SK-N-SH (cell line): Measurements from ENCODE around the gene DSG4. TPM values are rescaled to one million over a fixed set of nuclear protein-coding genes. Genes with fewer than 3 reads are reported as not detected.

Experiments
- CTCF ChIA-PET: fragments of 300-600, 350-600 bp; formaldehyde crosslinking; extraction: SDS; loops from one replicate; lab custom pipeline; 2021; lab: Yijun Ruan, JAX
- POLR2A ChIA-PET: fragments of 350-600 bp; sonication (Branson Sonifier 250); formaldehyde crosslinking; extraction: SDS; loops from one replicate; lab custom pipeline; 2020; ENCODE audit warnings: antibody characterized with exemption, inconsistent platforms; lab: Yijun Ruan, JAX
- DNase-seq: peaks from one replicate; pipeline ENCODE4 v3.0.0; 2012
- H2AFZ ChIP-seq: fragments of 200-600 bp; sonication (generic); 2 replicates; pipeline ENCODE4 v1.8.1; 2016; ENCODE audit warnings: antibody characterized with exemption, mild to moderate bottlenecking, low read depth
- H3F3A ChIP-seq: fragments of 200-600 bp; sonication (generic); replicated peaks from 2 replicates; pipeline ENCODE3; 2016; ENCODE audit warnings: antibody characterized with exemption, mild to moderate bottlenecking; ENCODE audit not compliant: insufficient read depth
- H3K27ac ChIP-seq, 2 experiments: fragments of 200-500 bp in 1 of 2; fragments of 200-600 bp in 1 of 2; sonication (Bioruptor generic) in 1 of 2; sonication (generic), shearing (Covaris generic) in 1 of 2; 2 replicates each; pipeline versions ENCODE4 v1.5.1 to v1.6.1; 2014 to 2016; ENCODE audit warnings: low read depth in 2 of 2, inconsistent platforms in 1 of 2, low read length in 1 of 2, mild to moderate bottlenecking in 1 of 2, mixed read lengths in 1 of 2
- H3K27me3 ChIP-seq: fragments of 200-600 bp; sonication (generic), shearing (Covaris generic); 2 replicates; pipeline ENCODE4 v1.6.1; 2016; ENCODE audit warnings: mixed run types; ENCODE audit not compliant: insufficient read depth
- H3K36me3 ChIP-seq, 2 experiments: fragments of 200-500 bp in 1 of 2; fragments of 200-600 bp in 1 of 2; sonication (Bioruptor generic) in 1 of 2; sonication (generic) in 1 of 2; replicated peaks in 1 of 2; 2 replicates each; pipeline versions ENCODE3 to v1.5.1; 2014 to 2016; ENCODE audit warnings: low read length in 1 of 2, mild to moderate bottlenecking in 1 of 2; ENCODE audit not compliant: insufficient read depth in 2 of 2, control insufficient read depth in 1 of 2
- H3K4me1 ChIP-seq, 2 experiments: fragments of 200-500 bp in 1 of 2; fragments of 200-600 bp in 1 of 2; sonication (Bioruptor generic) in 1 of 2; sonication (generic), shearing (Covaris generic) in 1 of 2; 2 replicates each; pipeline versions ENCODE4 v1.5.1 to v1.6.1; 2014 to 2016; ENCODE audit warnings: low read depth in 1 of 2, low read length in 1 of 2, mixed run types in 1 of 2; ENCODE audit not compliant: insufficient read depth in 2 of 2, control insufficient read depth in 1 of 2
- H3K4me2 ChIP-seq: fragments of 200-600 bp; sonication (generic), shearing (Covaris generic); 2 replicates; pipeline ENCODE4 v1.6.1; 2017; ENCODE audit warnings: mixed run types
- H3K4me3 ChIP-seq, 2 experiments: fragments of 200-500 bp in 1 of 2; fragments of 200-600 bp in 1 of 2; sonication (Bioruptor generic) in 1 of 2; sonication (generic), shearing (Covaris generic) in 1 of 2; 2 replicates each; pipeline versions ENCODE4 v1.5.1 to v1.8.1; 2014 to 2016; ENCODE audit warnings: low read depth in 2 of 2, inconsistent platforms in 1 of 2, low read length in 1 of 2, mild to moderate bottlenecking in 1 of 2, mixed read lengths in 1 of 2, moderate library complexity in 1 of 2
- H3K79me2 ChIP-seq: fragments of 200-600 bp; sonication (generic); 2 replicates; pipeline ENCODE4 v1.8.1; 2017; ENCODE audit warnings: mild to moderate bottlenecking; ENCODE audit not compliant: insufficient read depth
- H3K9ac ChIP-seq: fragments of 200-600 bp; sonication (generic); 2 replicates; pipeline ENCODE4 v1.6.1; 2017; ENCODE audit warnings: mixed run types
- H3K9me2 ChIP-seq: fragments of 200-600 bp; sonication (generic); 2 replicates; pipeline ENCODE4 v1.6.1; 2017; ENCODE audit warnings: mixed run types
- H3K9me3 ChIP-seq: fragments of 200-600 bp; sonication (generic); 2 replicates; pipeline ENCODE4 v1.6.1; 2017; ENCODE audit warnings: mixed run types, mild to moderate bottlenecking, moderate library complexity
- H4K20me1 ChIP-seq: fragments of 200-600 bp; sonication (generic); 2 replicates; pipeline ENCODE4 v1.6.1; 2017; ENCODE audit warnings: mild to moderate bottlenecking, mixed run types; ENCODE audit not compliant: insufficient read depth
- CHD2 ChIP-seq: fragments of 150-350 bp; IDR thresholded peaks from 2 replicates; pipeline ENCODE4 v1.6.1; 2018; ENCODE audit warnings: low read length; ENCODE audit not compliant: partially characterized antibody
- ELF1 ChIP-seq: IDR thresholded peaks from 2 replicates; pipeline ENCODE4 v1.4.0; 2012
- FOSL2 ChIP-seq: IDR thresholded peaks from 2 replicates; pipeline ENCODE4 v1.4.0; 2012; ENCODE audit warnings: low read depth, mild to moderate bottlenecking, moderate library complexity, borderline replicate concordance
- FOXJ3 ChIP-seq: sonication (generic); formaldehyde crosslinking; IDR thresholded peaks from 2 replicates; pipeline ENCODE4 v1.5.1; 2020; ENCODE audit warnings: mild to moderate bottlenecking, missing genetic modification reagents
- FOXM1 ChIP-seq: IDR thresholded peaks from 2 replicates; pipeline ENCODE4 v1.4.0; 2012; ENCODE audit warnings: low read depth, mild to moderate bottlenecking
- GABPA ChIP-seq: IDR thresholded peaks from 2 replicates; pipeline ENCODE4 v1.4.0; 2012; ENCODE audit warnings: low read depth, mild to moderate bottlenecking
- JUND ChIP-seq: IDR thresholded peaks from 2 replicates; pipeline ENCODE4 v1.4.0; 2012
- MAX ChIP-seq: IDR thresholded peaks from 2 replicates; pipeline ENCODE4 v1.4.0; 2012; ENCODE audit warnings: low read depth
- MEF2A ChIP-seq: IDR thresholded peaks from 2 replicates; pipeline ENCODE4 v1.4.0; 2012; ENCODE audit warnings: low read depth, borderline replicate concordance
- MXI1 ChIP-seq: IDR thresholded peaks from 2 replicates; pipeline ENCODE4 v1.6.1; 2012; ENCODE audit warnings: mild to moderate bottlenecking, low read depth, low read length, improper control_type of control experiment
- NRF1 ChIP-seq: IDR thresholded peaks from 2 replicates; pipeline ENCODE4 v1.6.1; 2012; ENCODE audit warnings: low read depth, mild to moderate bottlenecking, low read length
- PBX3 ChIP-seq: IDR thresholded peaks from 2 replicates; pipeline ENCODE4; 2012
- POLR2AphosphoS5 ChIP-seq: IDR thresholded peaks from 2 replicates; pipeline ENCODE4 v1.6.1; 2012; ENCODE audit warnings: low read depth, low read length
- RAD21 ChIP-seq: IDR thresholded peaks from 2 replicates; pipeline ENCODE4 v1.6.1; 2012; ENCODE audit warnings: mild to moderate bottlenecking, low read length
- RCOR1 ChIP-seq: fragments of 150-350 bp; IDR thresholded peaks from 2 replicates; pipeline ENCODE4 v1.6.1; 2017; ENCODE audit warnings: antibody characterized with exemption, low read length
- RXRA ChIP-seq: IDR thresholded peaks from 2 replicates; pipeline ENCODE4 v1.4.0; 2012; ENCODE audit warnings: low read depth, mild to moderate bottlenecking, borderline replicate concordance
- TAF1 ChIP-seq: IDR thresholded peaks from 2 replicates; pipeline ENCODE4 v1.6.1; 2012; ENCODE audit warnings: low read depth, mild to moderate bottlenecking, low read length, moderate library complexity, borderline replicate concordance
- TEAD4 ChIP-seq: IDR thresholded peaks from 2 replicates; pipeline ENCODE4 v1.4.0; 2012; ENCODE audit warnings: mild to moderate bottlenecking, borderline replicate concordance; ENCODE audit not compliant: insufficient read depth
- USF2 ChIP-seq: fragments of 150-350 bp; IDR thresholded peaks from 2 replicates; pipeline ENCODE4 v1.6.1; 2017; ENCODE audit warnings: antibody characterized with exemption, low read length, low read depth, borderline replicate concordance
- YY1 ChIP-seq: IDR thresholded peaks from 2 replicates; pipeline ENCODE4 v1.4.0; 2012; ENCODE audit warnings: low read depth, mild to moderate bottlenecking
- ZBTB33 ChIP-seq: IDR thresholded peaks from 2 replicates; pipeline ENCODE4 v1.4.0; 2012; ENCODE audit warnings: low read depth, borderline replicate concordance
- WGBS: methylation state at CpG from one replicate; pipeline ENCODE4 v1.1.6; 2017; ENCODE audit warnings: low lambda C conversion rate; 5-methylcytosine and 5-hydroxymethylcytosine counted together
- polyA plus RNA-seq, 3 experiments: library from polyadenylated mRNA; depleted of rRNA; stranded (reverse); fragments of >200 nt; gene quantifications; 2 replicates each; pipeline ENCODE4 v1.2.3, GENCODE V29; 2012
- TF ChIP-seq, protein P1 (sequence below): IDR thresholded peaks from 2 replicates; pipeline ENCODE4 v1.4.0; 2012; ENCODE audit warnings: low read depth, borderline replicate concordance

Gene DSG4
- polyA plus RNA-seq, 1 of the 3 experiments (the other 2 are of a cell fraction): not detected

DNA sequence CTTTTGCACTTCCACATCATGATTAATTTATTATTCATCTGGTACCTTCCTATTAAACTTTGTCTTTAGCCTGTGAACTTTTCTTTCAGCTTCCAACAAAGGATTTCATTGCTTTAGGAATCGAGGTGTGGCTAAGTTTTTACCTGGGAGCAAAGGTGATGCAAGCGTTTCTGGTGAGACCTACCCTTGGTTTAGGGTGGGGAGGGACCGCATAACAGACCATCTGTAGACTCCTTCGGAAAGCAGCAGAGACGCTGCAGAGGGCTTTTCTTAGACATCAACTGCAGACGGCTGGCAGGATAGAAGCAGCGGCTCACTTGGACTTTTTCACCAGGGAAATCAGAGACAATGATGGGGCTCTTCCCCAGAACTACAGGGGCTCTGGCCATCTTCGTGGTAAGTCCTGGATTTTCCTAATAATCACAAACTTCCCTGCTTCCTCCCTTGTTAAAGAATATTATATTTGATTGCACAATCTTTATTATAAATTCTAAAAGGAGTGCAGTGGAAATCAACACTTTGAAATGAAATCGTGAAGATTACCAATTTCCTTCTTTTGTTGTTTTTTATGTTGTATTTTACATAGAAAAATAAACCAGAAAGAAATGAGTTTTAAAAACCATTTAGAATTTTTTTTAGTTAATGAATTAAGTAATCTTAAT, 71.1 kb downstream of the DSG4 start, which contains the start of gene DSG3:
TSS of gene DSG3 (plus strand) at position 212 of the 662 bp plus-strand sequence. CDS start at position 349, 137 bp downstream.
- no peak within 1 kb of the TSS for H3K4me2 ChIP-seq
- H3K9ac ChIP-seq: no peak within 1 kb of the TSS
- POLR2A ChIA-PET: no interaction called here
- no peaks in the 10 kb centered on the region for H4K20me1 ChIP-seq
- H3K27me3 ChIP-seq: peaks cover 29% of the 10 kb centered on the region
- H3K9me2 ChIP-seq: no peaks in the 10 kb centered on the region
- no peaks in the 10 kb centered on the region for H3K4me1 ChIP-seq
- no peaks in the 10 kb centered on the region for H3K9me3 ChIP-seq
- no peak within 1 kb of the TSS for H2AFZ ChIP-seq
- H3K36me3 ChIP-seq: no peaks in the 10 kb centered on the region
- no peak for TF ChIP-seq MXI1
- no peak for TF ChIP-seq ZBTB33
- TF ChIP-seq MAX: no peak
- TF ChIP-seq, protein P1, sequence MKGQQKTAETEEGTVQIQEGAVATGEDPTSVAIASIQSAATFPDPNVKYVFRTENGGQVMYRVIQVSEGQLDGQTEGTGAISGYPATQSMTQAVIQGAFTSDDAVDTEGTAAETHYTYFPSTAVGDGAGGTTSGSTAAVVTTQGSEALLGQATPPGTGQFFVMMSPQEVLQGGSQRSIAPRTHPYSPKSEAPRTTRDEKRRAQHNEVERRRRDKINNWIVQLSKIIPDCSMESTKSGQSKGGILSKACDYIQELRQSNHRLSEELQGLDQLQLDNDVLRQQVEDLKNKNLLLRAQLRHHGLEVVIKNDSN: no peak
- TF ChIP-seq FOXJ3 (CRISPR knock-in tag): no peak
- no peak for TF ChIP-seq FOSL2
- TF ChIP-seq TEAD4: no peak
- no peak for TF ChIP-seq USF2
- TF ChIP-seq PBX3: no peak
- no peak for TF ChIP-seq TAF1
- no peak for TF ChIP-seq GABPA
- TF ChIP-seq, all 33 proteins: peak for 0
- 7% methylated on average over 8 of the region's 9 CpGs for WGBS
- no peaks in the 10 kb centered on the region for H3K79me2 ChIP-seq
- DNase-seq: no peak
- no peaks in the 10 kb centered on the region for H3F3A ChIP-seq
- no peak within 1 kb of the TSS for H3K4me3 ChIP-seq
- H3K27ac ChIP-seq: no peak within 1 kb of the TSS
- CTCF ChIA-PET: no interaction called here

DNA sequence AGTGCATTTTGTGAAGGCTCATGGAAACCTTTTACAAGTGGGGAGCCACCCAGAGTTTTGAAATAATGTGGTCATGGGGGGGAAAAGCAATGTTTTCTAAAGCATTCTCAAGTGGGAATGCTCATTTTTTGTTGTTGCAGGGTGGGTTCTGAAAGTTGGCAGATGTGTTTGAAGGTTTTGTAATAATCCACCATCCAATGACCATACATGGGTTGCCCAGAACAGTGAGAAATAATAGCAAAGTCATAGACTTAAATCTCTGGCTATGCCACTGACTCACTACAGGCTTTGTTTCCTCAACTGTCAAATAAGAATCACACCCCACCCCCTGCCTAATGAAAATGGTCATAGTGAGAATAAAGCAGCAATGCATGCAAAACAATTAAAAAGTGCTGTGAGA, 73.8 kb downstream of the DSG4 start:
- no peak overlapping the region for H3K27ac ChIP-seq
- H3K9me2 ChIP-seq: no peaks in the 10 kb centered on the region
- no peak overlapping the region for H3K4me3 ChIP-seq
- no peaks in the 10 kb centered on the region for H3K79me2 ChIP-seq
- no peak overlapping the region for H3K4me2 ChIP-seq
- H3F3A ChIP-seq: peaks cover 6% of the 10 kb centered on the region
- ChIA-PET CTCF (no interaction called here), POLR2A (no interaction called here)
- no peak overlapping the region for H3K9ac ChIP-seq
- H3K27me3 ChIP-seq: peaks cover 21% of the 10 kb centered on the region
- no peaks in the 10 kb centered on the region for H4K20me1 ChIP-seq
- TF ChIP-seq RXRA: no peak
- TF ChIP-seq JUND: no peak
- TF ChIP-seq FOXM1: no peak
- no peak for TF ChIP-seq RAD21
- TF ChIP-seq NRF1: no peak
- no peak for TF ChIP-seq CHD2
- no peak for TF ChIP-seq PBX3
- TF ChIP-seq MEF2A: no peak
- no peak for TF ChIP-seq YY1
- no peak for TF ChIP-seq ELF1
- no peak for TF ChIP-seq FOSL2
- TF ChIP-seq POLR2AphosphoS5: no peak
- TF ChIP-seq RCOR1: no peak
- H2AFZ ChIP-seq: no peak overlapping the region
- no peaks in the 10 kb centered on the region for H3K36me3 ChIP-seq
- no peaks in the 10 kb centered on the region for H3K9me3 ChIP-seq
- DNase-seq: no peak
- H3K4me1 ChIP-seq: no peaks in the 10 kb centered on the region
